NCI-H2196 treated with DMSO at 0.1 percent for 48 hours (cell line): Measurements from ENCODE around the gene CTAG2.
"Not testable (repeated sequence)": the region's sequence is repeated elsewhere in the genome, so short reads cannot be mapped to it uniquely, and the experiment has no call there.

Experiments
- DNase-seq: peaks from one replicate; lab custom pipeline; 2025; ENCODE audit not compliant: unreplicated experiment; lab: John Stamatoyannopoulos, UW

CTAG2 gene

DNA sequence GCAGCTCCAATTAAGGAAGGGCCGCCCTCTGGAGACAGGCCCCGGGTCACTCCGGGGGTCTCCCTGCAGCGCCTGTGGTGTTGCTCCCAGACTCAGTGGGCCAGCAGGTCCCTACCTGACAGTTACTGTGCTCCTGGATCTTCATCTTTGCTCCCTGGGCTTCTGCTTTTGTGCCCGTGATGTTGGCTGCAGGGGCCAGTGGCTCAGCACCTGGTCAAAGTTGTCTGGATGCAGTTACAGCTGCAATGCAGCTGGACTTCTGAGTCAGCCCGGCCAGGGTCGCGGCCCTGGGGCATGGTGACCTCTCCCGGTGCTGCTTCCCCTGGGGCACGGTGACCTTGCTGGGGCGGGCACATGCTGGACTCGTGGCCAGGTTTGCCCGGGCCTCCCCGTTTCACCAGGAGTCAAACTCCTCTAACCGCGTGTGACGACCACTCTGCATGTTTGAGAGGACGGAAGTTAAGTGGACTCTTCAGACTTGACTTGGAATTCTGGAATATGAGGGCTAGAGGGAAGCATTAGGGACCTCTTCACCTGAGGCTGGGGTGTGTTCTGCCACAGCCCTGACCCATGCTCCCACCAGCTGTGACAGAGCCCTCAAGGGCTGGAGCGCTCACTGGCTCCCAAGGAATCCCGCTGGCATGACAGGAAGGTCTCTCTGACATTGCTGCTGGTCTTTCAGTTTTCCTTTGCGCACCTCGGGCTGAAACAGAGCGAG lies 3.7 kb downstream of the CTAG2 start:
- no peak for DNase-seq

DNA sequence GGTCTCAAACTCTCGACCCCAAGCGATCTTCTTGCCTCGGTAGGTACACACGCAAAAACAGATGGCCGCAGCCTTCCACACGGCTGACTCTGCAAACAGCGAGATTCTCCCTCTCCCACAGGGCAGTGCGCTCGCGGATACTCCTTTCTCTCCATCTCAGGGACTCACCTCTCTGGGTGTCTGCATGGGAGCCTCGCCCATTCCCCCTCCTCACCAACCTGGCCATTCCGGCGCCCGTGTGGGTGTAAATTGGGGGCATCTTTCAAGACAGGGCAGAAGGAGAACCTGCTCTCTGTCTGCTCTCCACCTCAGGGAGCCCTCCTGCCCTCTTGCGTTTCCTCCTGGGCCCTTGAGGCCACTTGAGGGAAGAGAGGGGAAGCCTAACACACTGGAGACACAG lies 4.4 kb downstream of the CTAG2 start:
- no peak for DNase-seq

DNA sequence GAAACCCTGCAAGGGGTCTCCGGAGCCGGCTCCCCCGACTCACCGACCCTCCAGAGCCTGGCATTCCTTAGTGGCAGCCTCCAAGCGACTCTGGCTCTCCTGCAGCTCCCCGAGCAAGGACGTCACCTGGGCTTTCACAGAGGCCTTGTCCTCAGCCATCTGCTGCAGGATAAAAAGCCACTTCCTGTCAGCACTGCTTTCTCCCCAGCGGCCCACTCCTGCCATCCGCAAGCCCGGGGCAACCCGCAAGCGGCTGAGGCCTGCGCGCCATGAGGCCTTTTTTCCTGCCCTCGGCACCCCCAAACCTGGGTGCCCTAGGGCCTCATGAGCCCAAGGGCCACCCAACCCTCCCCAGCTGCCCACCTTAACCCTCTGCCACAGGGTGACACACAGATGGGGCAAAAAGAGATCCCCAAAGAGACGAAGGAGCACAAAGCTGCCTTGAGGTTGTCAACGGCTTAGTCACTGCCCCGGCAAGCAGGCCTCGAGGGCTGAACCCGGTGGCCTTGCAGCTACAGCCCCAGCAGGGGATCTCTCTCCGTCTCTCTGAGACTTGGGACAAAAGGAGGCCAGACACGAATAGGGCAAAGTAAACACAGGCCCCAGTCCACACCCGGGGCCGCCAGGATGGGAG lies 7.5 kb downstream of the CTAG2 start:
- DNase-seq = not testable (repeated sequence)

DNA sequence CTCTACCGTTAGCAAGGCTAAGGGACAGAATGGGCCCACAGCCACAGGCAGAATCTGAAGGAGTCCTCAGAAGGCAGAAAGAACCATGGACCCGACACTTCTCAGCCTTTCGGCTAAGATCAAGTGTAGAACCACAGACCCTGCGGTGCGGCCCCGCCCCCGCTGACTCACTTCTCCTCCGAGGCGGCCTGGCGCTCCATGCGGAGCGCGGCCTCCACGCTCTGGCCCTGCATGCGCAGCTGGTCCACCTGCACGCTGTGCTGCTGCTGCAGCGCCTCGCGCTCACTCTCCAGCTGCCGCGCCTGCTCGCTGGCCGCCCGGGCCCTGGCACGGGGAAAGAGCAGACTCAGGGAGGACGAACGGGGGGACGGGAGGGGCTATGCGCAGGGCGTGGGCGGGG lies 9.7 kb downstream of the CTAG2 start:
- DNase-seq = not testable (repeated sequence)

DNA sequence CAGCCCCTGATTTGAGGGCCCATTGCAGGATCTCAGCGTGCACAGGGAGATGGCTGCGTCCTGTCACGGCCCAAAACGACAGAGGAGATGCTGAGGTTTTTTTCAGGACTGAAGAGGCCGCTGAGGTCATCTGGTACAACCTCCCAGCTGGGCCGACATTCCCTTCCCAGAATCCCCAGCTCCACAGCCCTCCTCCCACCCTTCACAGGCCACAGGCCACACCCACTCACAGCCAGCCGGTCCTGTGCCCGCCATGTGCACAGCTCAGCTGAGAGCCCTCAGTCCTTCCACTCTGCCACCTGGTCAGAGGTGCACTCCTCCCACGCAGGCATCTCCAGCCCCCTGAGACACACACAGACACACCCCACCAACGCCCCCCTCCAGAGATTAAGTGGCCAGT lies 11.6 kb downstream of the CTAG2 start:
- DNase-seq = not testable (repeated sequence)

DNA sequence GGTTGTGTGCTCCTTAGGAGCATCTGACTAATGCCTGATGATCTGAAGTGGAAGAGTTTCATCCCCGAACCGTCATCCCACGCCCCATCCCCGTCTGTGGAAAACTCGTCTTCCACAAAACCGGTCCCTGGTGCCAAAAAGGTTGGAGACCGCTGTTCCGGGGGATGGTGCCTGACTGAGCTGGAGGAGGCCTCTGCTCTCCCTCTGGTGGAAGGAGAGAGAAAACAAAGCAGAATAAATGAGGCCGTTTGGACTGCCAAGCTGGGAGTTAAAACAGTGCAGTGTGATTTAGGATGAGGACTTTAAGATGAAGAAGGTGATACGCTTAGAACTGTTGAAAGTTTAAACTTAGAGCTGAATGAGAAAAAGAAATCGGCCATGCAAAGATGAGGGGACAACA lies 19.7 kb downstream of the CTAG2 start:
- DNase-seq = not testable (repeated sequence)

DNA sequence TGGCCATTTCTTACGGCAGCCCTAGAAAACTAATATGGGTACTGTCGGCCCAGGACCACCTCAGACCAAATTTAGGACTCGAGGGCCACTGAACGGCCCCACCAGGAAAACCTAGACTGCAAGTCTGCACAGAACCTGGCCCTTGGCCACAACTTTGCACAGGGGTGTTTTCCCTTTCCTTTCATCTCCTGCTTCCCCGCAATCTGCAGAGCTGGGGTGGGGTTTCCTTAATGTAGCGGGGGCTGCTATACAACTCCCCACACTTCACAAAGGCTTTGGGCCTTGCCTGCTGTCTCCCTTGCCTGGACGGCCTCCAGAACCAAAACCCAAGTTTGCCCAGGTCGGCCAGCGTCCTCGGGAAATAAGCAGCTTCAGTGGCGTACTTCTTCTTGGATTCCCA lies 22.4 kb downstream of the CTAG2 start:
- DNase-seq = not testable (repeated sequence)

DNA sequence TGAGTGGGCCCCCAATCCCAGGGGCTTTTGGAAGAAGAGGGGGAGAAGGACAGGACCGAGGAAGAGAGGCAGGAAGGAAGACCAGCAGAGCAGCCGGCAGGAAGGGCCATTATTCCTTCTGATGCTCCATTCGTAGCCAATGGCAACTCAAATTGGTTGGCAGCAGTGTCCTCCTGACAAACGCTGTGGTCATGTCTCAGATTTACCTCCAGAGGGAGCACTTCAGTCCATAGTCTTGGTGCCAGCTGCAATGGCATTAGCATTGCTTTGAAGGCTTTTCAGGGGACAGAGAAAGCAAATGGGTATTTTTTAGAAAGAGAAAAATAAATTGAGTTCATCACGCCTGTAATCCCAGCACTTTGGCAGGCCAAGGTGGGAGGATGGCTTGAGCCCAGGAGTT lies 24.4 kb downstream of the CTAG2 start:
- DNase-seq = not testable (repeated sequence)

DNA sequence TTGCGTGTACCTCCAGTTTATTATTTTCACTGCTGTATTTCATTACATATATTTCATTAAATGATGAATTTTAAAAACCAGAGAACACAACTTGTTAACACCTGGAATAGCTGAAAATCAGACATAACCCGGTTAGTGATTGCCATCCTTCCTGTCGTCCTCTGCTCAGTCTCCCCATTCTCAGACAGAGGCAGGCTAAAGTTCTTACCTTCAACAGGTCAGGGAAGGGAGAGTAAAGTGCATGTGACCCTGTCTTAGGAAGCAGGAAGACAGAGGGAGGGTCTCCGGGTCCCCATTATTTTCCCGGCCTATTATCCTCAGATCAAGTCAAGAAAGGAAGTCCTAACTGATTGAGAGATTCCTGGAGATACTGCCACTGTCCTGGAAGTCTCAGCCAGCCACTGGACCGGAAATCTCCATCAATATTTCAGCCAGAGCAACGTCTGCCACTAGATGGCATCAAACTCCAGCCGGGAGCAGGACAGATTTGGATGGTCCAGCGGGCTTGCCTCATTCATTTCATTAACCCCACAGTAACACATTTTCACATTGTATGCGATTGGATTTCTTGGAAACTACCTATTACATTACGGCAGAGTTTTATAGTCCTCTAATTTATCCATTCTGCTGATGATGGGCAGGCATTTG lies 32.5 kb downstream of the CTAG2 start:
- not testable (repeated sequence) for DNase-seq

DNA sequence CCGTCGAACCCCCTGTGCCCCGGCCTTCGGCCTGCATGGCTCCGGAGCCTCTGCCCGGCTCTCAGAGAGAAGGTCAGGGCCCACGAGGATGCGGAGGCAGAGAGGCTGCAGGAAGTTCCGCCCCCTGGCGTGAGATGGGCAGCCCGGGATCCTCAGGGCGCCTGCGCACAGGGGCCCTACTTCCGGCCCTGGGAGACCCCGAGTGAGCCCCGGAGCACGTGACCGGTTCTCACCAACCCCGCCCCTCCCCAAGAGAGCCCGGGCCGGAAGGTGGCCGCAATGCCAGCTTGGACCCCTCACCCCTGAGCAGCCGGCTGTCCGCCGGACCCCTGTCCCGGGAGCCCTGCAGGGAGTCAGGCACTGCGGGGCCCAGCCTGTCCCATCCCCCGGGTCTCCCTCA lies 34.2 kb downstream of the CTAG2 start, which contains the start of gene CTAG1B:
Gene CTAG1B (minus strand): TSS at position 101 of the 400 bp plus-strand sequence. CDS start 64 bp downstream, at position 37.
- not testable (repeated sequence) for DNase-seq

DNA sequence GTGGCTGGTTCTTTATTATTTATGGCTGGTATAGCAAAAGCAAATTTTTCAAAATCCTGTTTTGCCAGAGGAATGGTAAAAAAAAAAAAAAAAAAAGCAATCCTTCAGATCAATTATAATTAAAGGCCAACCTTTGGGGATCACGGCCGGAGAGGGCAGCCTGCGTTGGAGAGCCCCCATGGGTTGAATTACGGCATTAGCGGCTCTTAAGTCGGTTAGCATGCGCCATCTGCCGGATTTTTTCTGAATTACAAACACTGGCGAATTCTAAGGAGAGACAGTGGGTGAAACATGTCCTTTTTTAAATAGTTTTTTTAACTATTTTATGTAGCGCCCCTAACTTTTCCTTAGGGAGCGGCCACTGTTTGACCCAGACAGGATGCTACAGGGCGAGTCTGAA lies 39.8 kb downstream of the CTAG2 start:
- not testable (repeated sequence) for DNase-seq

DNA sequence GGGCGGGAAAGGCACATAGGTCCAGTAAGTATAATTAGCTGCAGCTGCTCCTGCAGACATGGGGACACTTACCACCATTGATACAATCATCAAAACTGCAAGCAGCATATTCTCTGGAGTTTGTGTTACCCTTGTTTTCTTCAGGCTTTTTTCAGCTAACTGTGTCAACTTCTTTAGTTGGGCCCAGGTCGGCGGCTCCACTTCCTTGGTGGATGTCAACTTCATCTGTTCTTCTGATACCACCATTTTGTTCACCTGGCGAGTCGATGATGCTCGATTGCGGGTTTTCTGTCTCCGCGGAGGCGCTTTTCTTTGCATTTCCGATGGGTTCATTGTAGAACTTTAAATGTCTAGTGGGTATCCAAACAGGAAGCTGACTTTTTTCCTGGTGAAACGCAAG lies 42.2 kb downstream of the CTAG2 start:
- DNase-seq = not testable (repeated sequence)

DNA sequence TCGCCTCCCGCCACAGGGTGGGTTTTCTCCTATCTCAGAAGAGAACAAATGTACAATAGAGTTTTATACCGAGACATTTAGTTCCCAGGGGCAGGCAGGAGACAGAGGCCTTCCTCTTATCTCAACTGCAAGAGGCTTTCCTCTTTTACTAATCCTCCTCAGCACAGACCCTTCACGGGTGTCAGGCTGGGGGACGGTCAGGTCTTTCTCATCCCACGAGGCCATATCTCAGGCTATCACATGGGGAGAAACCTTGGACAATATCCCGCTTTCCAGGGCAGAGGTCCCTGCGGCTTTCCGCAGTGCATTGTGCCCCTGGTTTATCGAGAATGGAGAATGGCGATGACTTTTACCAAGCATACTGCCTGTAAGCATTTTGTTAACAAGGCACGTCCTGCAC lies 44.6 kb downstream of the CTAG2 start:
- not testable (repeated sequence) for DNase-seq

DNA sequence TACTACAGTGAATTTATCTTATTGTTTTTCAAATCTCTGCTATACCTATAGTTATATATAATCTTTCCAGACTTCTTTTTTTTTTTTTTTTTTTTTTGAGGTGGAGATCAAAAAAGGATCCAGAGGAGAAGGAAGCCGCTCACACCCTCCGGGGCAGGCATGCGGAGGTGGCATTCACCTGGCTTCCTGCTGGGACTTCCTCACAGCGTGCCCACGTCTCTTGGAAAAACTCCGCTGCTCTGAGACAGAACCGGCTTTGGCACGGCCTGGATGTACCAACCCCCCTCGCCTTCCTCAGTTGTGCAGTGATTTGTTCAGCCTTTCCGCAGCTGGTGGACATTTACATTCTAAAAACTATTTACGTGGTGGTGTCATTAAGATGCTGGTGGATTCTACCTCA lies 45.4 kb downstream of the CTAG2 start:
- DNase-seq = not testable (repeated sequence)

DNA sequence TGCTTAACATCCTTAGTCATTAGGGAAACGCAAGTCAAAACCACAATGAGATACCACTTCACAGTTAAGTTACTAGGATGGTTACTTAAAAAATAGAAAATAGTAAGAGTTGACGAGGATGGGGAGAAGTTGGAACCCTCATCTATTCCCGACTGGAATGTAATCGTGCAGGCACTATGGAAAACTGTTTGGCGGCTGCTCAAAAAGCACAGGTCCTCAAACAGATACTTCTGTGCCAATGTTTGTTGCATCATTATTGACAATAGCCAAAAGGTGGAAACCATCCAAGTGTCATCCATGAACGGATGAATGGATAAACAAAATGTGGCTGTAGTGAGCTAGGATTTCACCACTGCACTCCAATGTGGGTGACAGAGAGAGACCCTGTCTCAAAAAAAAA lies 46.0 kb downstream of the CTAG2 start:
- DNase-seq = peak; percentile 7

DNA sequence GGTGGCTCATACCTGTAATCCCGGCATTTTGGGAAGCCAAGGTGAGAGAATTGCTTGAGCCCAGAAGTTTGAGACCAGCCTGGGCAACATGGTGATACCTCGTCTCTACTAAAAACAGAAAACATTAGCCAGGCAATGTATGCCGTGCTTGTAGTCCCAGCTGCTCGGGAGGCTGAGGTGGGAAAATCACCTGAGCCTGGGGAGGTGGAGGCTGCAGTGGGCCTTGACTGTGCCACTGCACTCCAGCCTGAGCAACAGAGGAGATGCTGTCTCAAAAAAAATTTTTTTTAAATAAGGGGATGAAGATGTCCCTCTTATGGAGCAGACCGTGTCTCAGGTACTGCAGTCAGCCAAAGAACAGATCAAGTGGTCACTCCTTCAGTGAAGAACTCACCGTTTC lies 47.8 kb downstream of the CTAG2 start:
- no peak for DNase-seq

DNA sequence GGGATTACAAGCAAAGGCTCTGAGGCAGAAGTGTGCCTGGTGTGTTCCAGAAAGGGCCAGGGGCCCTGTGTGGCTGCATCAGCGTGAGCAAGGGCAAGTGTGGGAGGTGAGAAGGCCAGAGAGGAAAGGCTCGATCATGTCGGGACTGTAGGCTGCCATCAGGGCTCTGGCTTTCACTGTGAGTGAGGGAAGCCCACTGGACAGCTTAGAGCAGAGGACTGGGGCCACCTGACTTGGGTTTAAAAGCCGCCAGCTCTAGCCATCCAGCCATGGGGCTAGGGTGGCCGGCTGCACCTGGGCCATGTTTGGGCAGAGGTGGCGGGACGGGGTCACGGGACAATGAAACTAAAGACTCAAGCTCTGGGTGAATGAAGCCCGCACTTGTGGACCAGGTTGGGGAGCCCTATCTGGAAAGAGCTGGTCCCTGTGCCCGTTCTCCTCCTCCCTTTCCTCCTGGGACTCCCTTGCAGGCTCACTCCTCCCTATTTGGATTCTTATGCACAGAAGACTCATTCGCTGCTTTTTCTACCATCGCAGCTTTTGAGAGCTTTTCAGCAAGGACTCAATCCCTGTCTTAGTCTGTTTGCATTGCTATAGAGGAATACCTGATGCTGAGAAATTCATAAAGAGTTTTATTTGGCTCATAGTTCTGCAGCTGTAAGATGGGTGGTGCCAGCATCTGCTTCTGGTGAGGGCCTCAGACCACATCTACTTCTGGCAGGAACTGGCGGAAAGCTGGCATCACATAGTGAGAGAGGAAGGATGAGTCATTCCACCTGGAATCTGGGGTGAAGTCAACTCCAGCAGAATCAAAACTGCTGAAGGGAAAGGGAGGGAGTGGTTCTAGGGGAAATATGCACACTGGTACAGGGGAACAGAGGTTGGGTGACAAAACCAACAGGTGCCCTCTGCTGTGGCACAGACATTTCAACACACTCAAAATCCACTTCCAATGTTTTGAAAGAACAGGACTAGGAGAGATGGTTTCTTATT lies 49.6 kb downstream of the CTAG2 start:
- DNase-seq = no peak

DNA sequence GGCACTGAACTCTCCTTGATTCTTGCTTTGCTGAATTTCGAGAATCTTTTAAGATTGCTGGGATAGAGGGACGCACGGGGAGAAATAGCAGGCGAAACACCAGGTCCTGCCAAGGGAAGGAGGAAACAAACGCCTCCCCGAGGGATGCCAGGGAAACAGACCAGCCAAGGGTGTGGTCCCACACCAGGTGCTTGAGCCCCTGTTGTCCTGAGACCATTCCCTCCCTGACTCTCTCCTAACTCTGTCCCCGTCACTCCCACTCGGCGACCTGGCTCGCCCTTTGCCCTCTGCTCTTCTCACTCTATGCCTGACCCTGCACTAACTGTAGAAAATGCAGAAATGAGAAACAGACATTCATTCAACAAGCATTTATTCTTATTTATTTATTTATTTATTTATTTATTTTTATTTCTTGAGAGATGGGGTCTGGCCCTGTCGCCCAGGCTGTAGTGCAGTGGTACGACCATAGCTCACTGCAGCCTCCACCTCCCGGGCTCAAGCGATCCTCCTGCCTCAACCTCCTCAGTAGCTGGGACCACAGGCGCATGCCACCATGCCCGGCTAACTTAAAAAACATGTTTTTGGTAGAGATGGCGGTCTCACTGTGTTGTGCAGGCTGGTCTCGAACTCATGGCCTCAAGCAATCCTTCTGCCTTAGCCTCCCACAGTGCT lies 50.5 kb downstream of the CTAG2 start:
- no peak for DNase-seq

DNA sequence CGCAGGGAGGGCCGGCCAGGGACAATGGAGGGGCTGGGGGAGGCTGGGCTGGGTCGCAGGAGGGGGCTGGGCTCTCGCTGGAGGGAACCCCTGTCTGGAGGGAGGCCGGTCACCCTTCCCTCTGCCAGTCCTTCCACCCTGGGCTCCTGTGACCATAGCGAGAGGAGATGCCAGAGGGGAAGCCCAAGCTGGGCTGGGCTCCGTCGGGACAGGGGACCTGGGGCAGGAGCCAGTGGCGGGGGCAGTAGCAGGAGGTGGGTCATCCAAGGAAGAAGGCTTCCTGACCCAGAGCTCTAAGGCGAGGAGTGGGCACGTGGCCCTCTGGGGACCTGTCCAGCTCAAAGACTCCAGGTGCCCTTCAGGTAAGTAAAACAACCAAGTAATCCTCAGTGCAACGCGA lies 51.2 kb downstream of the CTAG2 start:
- DNase-seq = no peak
